Gastrocnemius medialis (tissue), 4 donors: ENCODE data around the gene NDUFS8.

ENCODE experiments used
- CTCF ChIP-seq, 5 experiments: fragments of 450-650 bp in 3 of 5; fragments of 200-600 bp in 2 of 5; sonication (generic) in 2 of 5; IDR thresholded peaks in 4 of 5; conservative IDR thresholded peaks in 1 of 5; 1 replicate in 4 of 5; 2 replicates in 1 of 5; pipeline ENCODE4 v1.5.1; 2016 to 2019; ENCODE audit warnings: antibody characterized with exemption in 5 of 5, mild to moderate bottlenecking in 3 of 5, moderate library complexity in 3 of 5
- POLR2A ChIP-seq, 2 donors: fragments of 450-650 bp; IDR thresholded peaks; one replicate each; pipeline ENCODE4 v1.6.1; 2017; ENCODE audit warnings: antibody characterized with exemption in 2 of 2, mild to moderate bottlenecking in 2 of 2, moderate library complexity in 2 of 2

GRCh38 chr11:68014157-68014946, 16.1 kb upstream of the NDUFS8 start:
- no peak for TF ChIP-seq CTCF (IDR thresholded peaks at IDR 0.05 in 4 of 5, conservative IDR thresholded peaks at IDR 0.05 in 1 of 5)
- no peak for TF ChIP-seq POLR2A (IDR thresholded peaks at IDR 0.05)
